LNCaP clone FGC (cell line): ENCODE measurements around the gene CITED1.
"Not testable (repeated sequence)": the region's sequence is repeated elsewhere in the genome, so short reads cannot be mapped to it uniquely, and the experiment has no call there.

Source experiments
- DNase-seq: peaks from one replicate; pipeline ENCODE4 v3.0.0-alpha.2; 2011; ENCODE audit warnings: low read depth
- H3K4me3 ChIP-seq: 2 replicates; pipeline ENCODE4 v1.5.1; 2011; ENCODE audit warnings: mild to moderate bottlenecking, low read depth, low read length, control low read depth
- CTCF ChIP-seq: IDR thresholded peaks from 2 replicates; pipeline ENCODE4 v1.5.1; 2012; ENCODE audit warnings: mild to moderate bottlenecking; ENCODE audit not compliant: control insufficient read depth, insufficient read depth; ENCODE audit errors: extremely low read depth

The CITED1 gene

GRCh38 chrX:72346302-72346949 lies 40.7 kb upstream of the CITED1 start:
- H3K4me3 ChIP-seq, result no peak overlapping the region
- DNase-seq, result no peak
- TF ChIP-seq CTCF, result no peak

- H3K4me3 ChIP-seq, result no peak overlapping the region
- no peak for TF ChIP-seq CTCF
- peak; percentile 48 for DNase-seq
Observed at GRCh38 chrX:72340626-72341025, 34.9 kb upstream of the CITED1 start.

GRCh38 chrX:72340041-72340440 lies 34.3 kb upstream of the CITED1 start:
- H3K4me3 ChIP-seq, result no peak overlapping the region
- no peak for DNase-seq
- no peak for TF ChIP-seq CTCF

GRCh38 chrX:72330131-72330530 lies 24.4 kb upstream of the CITED1 start:
- H3K4me3 ChIP-seq, result no peak overlapping the region
- no peak for DNase-seq
- TF ChIP-seq CTCF, result no peak

GRCh38 chrX:72326605-72327300 lies 21.0 kb upstream of the CITED1 start:
- DNase-seq, result no peak
- TF ChIP-seq CTCF, result no peak
- H3K4me3 ChIP-seq, result no peak overlapping the region

GRCh38 chrX:72319651-72320050 lies 13.9 kb upstream of the CITED1 start:
- DNase-seq, result not testable (repeated sequence)

GRCh38 chrX:72317139-72317538 lies 11.4 kb upstream of the CITED1 start:
- TF ChIP-seq CTCF, result no peak
- no peak for DNase-seq
- no peak overlapping the region for H3K4me3 ChIP-seq

More at GRCh38 chrX:72319651-72320050, 13.9 kb upstream of the CITED1 start:
- H3K4me3 ChIP-seq, result not testable (repeated sequence)
